ENCODE measurements around the gene USH1G.

DNA sequence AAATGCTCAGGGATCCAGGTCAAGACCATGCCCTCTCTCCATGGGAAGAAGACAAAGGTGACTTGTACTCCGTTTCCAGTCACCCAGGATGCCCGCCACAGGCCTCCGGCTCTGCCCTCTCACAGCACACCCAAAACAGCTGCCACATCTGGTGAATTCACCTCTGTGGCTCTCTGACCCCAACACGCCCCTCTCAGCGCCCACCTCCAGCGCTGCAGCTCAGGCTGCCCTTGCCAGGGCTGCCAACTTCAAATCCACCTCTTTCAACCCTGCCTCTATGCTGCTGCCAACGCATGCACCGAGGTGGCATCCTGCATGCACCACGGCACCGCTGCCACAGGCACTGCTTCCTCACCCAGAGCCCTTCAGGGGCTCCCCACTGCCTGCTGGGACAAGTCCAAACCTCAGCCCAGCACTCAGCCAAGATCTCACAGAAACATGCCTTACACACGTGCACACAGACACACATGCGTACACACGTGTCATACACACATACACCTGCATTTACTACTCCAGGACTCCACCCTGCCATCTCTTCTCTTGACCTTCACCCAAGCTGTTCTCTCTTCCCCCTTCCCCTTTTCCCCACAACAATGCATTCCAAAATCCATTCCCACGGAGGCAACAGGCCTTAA is 42.0 kb upstream of the USH1G start:
- TF ChIP-seq, protein P1, sequence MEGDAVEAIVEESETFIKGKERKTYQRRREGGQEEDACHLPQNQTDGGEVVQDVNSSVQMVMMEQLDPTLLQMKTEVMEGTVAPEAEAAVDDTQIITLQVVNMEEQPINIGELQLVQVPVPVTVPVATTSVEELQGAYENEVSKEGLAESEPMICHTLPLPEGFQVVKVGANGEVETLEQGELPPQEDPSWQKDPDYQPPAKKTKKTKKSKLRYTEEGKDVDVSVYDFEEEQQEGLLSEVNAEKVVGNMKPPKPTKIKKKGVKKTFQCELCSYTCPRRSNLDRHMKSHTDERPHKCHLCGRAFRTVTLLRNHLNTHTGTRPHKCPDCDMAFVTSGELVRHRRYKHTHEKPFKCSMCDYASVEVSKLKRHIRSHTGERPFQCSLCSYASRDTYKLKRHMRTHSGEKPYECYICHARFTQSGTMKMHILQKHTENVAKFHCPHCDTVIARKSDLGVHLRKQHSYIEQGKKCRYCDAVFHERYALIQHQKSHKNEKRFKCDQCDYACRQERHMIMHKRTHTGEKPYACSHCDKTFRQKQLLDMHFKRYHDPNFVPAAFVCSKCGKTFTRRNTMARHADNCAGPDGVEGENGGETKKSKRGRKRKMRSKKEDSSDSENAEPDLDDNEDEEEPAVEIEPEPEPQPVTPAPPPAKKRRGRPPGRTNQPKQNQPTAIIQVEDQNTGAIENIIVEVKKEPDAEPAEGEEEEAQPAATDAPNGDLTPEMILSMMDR (IDR thresholded peaks at IDR 0.05; ENCODE audit: poor library complexity) = no peak
- TF ChIP-seq EZH2 (IDR thresholded peaks at IDR 0.05; ENCODE audit: borderline replicate concordance) = no peak

All from hepatocyte (in vitro differentiated cells).